IMR-90 (cell line): ENCODE data around the gene TCP11.

Source experiments
- CEBPB ChIP-seq: IDR thresholded peaks from 2 replicates; pipeline ENCODE4 v1.6.1; 2012; ENCODE audit warnings: low read depth, low read length, improper control_type of control experiment
- CTCF ChIP-seq: conservative IDR thresholded peaks from 2 replicates; pipeline ENCODE4 v1.5.1; 2012; ENCODE audit warnings: mild to moderate bottlenecking, low read depth, low read length, improper control_type of control experiment
- ELK1 ChIP-seq: fragments of 150-350 bp; IDR thresholded peaks from 2 replicates; pipeline ENCODE4 v1.6.1; 2016; ENCODE audit warnings: low read depth, mild to moderate bottlenecking, low read length, moderate library complexity, borderline replicate concordance
- FOS ChIP-seq: fragments of 150-350 bp; IDR thresholded peaks from 2 replicates; pipeline ENCODE4 v1.6.1; 2016; ENCODE audit warnings: low read depth, low read length
- MAFK ChIP-seq: IDR thresholded peaks from 2 replicates; pipeline ENCODE4 v1.6.1; 2012; ENCODE audit warnings: low read depth, low read length, improper control_type of control experiment
- POLR2A ChIP-seq: IDR thresholded peaks from 2 replicates; pipeline ENCODE4 v1.6.1; 2012; ENCODE audit warnings: mild to moderate bottlenecking, low read depth, low read length
- RAD21 ChIP-seq: IDR thresholded peaks from 2 replicates; pipeline ENCODE4 v1.6.1; 2012; ENCODE audit warnings: low read length, improper control_type of control experiment
- USF2 ChIP-seq: fragments of 150-350 bp; IDR thresholded peaks from 2 replicates; pipeline ENCODE4 v1.6.1; 2017; ENCODE audit warnings: mild to moderate bottlenecking, antibody characterized with exemption, low read length, low read depth

GRCh38 chr6:35140639-35141006, 516 bp downstream of the TCP11 start:
- TF ChIP-seq CTCF, result no peak
- no peak for TF ChIP-seq RAD21
- no peak for TF ChIP-seq CEBPB
- TF ChIP-seq USF2, result no peak
- no peak for TF ChIP-seq POLR2A
- TF ChIP-seq ELK1, result no peak
- no peak for TF ChIP-seq FOS
- TF ChIP-seq MAFK, result no peak
